HG02642 (cell line): ENCODE data around the gene MAGI1.
"Not testable (repeated sequence)": the region's sequence is repeated elsewhere in the genome, so short reads cannot be mapped to it uniquely, and the experiment has no call there.

ENCODE experiments used
- ATAC-seq: cut with Tn5 transposase; IDR thresholded peaks from one replicate; pipeline ENCODE4 v1.9.1; 2021; ENCODE audit warnings: mild to moderate bottlenecking; ENCODE audit not compliant: unreplicated experiment, poor library complexity

The MAGI1 gene

DNA sequence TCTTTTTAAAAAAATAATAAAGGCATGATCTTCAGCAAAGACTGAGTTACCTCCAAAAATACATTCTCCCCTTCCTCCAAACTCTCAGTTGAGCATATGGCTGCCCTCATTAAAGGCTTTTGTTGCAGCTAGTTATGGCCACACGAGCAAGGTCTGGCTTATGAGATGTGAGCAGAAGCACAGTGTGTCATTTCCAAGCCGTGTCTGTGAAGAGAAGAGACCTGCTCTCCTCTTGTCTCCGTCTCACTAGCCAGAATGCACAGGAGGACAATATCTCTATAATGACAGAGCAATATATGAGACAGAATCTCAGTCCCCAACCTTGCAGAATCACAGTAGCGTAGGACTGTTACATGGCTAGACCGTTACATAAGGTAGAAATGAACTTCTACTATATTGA is 152.3 kb downstream of the MAGI1 start:
- no peak for ATAC-seq

DNA sequence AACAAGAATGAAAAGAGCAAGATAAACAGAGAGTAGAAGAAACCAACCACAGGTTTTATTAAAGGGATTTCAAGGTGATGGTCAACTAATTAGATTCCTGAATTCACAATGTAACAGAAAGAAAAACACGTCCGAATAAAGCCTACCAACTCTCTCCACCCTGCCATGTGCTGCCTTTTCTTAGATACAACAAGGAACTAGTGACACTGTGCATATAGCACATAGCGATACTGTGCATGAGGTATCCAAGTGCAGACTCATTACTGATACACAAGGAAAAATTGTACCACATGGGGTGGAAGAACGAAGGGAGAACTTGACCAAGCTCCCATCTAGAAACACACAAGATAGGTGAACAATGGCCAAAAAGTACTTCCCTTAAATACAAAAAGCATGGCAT is 154.6 kb downstream of the MAGI1 start:
- ATAC-seq, result no peak

DNA sequence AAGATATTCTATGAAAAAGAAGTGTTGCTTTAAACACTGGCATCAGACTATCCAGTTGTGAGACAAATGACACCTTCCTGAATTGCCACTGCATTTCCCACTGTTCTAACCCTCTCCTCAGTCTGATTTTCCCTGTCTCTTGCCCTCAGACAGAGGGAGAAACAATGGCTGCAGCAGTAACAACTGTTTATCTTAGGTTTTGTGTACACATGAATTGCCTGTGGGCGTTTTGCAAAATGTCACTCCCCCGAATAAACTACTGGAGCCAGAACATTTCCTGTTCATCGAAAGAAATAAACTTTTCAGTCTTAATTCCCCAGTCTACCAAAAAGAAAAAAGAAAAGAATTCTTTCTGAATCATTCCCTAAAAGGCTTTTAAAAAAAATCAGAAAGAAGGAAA is 155.1 kb downstream of the MAGI1 start:
- ATAC-seq, result no peak

DNA sequence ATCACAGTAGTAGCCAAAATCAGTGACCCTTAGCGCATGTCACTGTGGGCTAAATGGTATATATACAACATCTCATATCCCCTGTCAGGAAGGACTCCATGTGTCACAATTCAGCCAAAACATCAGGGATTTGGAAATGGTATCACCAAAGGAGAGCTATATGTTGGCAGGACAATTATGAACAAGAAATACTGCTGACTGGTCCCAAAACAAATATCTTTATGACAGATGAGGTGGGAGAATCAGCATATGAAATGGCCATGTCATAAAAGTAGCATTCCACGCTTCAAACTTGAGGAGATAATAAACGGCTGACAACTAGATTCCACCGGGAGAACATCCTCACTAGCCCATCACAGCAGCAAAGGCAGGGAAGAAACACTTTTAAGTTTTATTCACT is 158.4 kb downstream of the MAGI1 start:
- no peak for ATAC-seq

DNA sequence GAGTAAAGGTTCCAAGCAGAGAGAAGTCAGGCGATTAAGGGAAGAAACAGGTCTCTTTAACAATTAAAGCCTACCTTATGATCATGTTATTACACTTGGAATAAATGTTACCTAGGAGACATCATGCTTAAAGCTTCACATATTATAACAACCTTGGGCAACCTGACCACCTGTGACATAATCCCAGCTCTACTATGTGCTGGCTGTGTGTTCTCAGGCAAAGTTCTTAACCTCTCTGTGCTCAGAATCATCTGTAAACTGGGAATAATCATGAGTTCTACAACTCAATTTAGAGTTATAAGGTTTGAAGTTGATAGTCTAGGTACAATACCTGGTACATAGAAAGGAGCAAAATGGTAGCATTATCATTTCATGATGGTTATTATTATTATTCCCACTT is 159.3 kb downstream of the MAGI1 start:
- no peak for ATAC-seq

DNA sequence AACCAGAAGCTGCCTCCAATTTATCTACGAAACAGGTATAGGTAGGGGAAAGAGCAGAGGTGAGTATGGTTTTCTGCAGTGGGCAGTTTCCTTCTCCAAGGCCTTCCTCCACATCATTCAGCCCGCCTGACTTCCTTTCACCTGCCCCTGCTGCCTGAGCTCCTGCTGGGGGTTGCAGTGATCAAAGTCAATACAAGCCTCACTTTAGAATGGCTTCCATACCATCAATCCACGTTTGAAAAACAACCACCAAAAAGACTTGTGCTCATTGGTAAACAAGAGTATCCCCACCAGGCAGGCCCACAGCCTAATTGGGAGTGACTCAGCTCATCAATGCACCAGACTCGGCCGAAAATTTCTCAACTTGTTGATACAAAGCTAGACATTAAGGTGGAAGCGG is 159.9 kb downstream of the MAGI1 start:
- no peak for ATAC-seq

DNA sequence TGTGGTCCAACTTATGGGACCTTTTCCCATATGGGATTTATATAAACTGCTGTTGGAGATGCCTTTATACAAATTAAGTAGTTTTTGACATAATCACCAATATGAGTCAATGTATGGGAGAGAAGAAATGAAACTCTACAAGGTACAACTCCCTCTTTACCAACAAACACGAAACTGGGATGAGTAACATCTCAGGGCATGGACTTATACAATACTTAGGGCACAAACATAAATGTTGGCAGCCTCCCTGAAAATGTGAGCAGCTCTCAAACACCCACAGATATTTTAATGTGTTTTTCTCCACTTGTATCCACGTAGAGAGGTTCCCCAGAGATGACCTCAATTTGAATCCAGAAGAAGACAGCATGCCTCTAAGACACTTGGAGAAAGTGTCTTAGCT is 161.6 kb downstream of the MAGI1 start:
- ATAC-seq, result no peak

DNA sequence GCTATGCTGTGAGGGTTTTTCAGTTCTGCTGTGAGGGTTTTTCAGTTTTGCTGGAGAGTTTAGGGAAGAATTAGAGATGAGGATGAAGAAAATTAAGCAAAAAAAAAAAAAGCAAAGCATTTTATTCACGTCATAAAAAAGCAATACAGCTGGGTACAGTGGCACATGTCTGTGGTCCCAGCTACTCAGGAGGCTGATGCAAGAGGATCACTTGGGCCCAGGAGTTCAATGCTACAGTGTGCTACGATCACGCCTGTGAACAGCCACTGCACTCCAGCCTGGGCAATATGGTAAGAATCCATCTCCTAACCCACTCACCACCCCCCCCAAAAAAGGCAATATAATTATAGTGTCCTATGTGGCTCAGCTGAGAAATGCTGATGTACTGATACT is 162.7 kb downstream of the MAGI1 start:
- ATAC-seq, result no peak

DNA sequence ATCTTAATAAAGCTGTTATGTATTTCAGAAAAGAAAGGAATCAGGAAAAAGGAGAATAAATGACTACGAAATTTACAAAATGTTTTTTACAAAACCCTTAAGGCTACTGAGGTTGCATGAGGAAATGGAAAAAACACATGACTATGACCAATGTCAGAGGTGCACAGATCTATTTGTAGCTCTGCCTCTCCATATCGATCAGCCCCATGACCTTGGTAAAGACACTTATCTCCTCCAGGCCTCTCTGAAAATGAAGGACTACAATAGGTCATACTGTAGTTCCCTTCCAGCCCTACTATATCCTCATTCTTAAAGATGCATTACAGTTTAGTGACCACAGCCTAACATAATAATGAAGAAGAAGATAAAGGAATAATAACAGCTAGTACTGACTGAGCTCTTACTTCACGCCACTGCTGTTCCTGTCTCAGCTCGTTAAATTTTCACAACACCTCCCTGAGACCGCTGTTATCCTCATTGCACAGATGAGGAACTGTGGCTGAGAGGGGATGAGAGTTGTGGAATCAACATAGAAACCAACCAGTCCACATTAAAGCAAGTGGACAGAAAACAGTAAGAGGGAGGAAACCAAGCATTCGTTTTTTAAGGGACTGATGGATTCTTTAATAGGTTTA is 163.2 kb downstream of the MAGI1 start:
- ATAC-seq, result no peak

DNA sequence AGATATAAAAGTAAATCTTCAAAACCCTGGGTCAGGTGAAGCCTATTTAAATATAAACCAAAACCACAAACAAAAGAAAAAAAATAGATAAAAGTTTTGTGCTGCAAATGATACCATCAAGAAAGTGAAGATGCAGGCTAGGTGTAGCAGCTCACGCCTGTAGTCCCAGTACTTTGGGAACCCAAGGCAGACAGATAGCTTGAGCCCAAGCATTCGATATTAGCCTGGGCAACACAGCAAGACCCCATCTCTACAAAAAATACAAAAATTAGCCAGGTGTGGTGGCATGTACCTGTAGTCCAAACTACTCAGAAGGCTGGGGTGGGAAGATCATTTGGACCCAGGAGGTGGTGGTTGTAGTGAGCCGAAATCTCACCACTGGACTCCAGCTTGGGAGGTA is 164.8 kb downstream of the MAGI1 start:
- no peak for ATAC-seq

DNA sequence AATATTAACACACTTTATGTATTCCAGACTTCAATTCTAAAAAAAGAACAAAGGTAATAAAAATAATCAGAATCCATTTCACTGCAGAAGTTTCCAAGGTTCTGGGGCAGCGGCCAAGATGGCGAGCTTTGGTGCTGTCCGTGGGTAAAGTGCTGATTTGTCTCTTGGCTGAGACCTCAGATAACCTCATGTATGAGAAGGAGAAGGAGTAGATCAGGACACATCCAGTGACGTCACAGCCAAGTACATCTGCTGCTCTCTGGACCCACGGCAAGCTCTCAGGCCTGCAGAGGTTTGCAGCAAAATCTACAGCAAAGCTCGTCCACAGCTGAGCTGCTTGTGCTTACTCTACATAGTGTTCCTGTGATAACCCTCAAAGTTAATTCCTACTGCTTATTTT is 165.7 kb downstream of the MAGI1 start:
- ATAC-seq, result no peak

DNA sequence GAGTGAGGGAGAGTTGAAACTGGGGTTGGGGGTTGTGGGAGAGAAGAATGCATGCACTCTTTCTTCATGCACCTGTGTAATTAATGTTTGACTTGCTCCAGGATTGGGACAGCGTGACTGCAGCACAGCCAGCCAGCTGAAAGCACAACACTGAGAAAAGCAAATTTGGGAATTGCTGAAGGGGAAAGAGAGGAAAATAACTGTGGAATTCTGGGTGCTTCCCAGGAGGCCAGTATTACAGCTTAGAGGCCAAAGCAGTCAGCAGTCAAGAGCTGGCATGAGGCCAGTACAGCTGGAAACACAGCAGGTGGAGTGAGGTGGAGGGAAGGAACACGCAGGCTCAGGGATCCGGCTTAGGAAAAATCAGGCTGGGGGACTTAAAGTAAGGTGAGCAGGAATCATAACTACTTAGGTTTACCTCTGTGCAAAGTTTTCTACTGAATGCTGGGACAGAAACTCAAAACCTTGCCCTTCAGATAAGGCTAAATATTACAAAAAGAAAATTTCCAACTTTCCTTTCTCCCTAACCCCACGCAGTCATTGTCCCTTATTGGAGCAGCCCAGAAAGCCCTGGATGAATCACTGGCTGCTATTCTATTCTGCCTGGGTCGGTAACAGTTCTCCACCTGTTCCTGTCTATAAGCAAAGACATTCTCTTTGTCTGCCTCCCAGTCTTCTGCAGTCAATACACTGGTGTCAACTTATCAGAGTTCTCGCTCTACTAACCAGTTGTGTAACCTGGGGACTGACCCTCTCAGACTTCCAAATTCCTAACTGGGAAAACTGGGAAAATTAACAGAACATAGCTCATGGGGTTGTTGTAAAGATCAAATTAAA is 167.2 kb downstream of the MAGI1 start:
- no peak for ATAC-seq

DNA sequence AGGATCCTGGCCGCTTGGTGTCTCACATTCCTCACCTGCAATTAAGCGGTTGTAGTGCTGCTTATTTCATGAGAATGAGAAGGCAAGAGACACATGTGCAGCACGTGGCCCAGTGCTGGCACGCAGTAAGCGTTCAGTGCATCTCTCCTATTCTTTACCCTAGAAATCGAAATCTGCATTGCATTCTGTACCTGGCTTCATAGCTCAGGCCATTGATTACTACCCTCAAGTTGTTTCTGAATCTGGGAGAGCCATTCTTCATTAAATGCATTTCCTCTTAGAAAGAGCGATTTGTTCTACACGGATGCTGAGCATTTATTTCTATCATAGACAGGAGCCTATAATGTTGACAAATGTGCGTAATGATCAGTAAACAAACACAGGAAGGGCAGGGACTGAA is 168.9 kb downstream of the MAGI1 start:
- ATAC-seq, result no peak

DNA sequence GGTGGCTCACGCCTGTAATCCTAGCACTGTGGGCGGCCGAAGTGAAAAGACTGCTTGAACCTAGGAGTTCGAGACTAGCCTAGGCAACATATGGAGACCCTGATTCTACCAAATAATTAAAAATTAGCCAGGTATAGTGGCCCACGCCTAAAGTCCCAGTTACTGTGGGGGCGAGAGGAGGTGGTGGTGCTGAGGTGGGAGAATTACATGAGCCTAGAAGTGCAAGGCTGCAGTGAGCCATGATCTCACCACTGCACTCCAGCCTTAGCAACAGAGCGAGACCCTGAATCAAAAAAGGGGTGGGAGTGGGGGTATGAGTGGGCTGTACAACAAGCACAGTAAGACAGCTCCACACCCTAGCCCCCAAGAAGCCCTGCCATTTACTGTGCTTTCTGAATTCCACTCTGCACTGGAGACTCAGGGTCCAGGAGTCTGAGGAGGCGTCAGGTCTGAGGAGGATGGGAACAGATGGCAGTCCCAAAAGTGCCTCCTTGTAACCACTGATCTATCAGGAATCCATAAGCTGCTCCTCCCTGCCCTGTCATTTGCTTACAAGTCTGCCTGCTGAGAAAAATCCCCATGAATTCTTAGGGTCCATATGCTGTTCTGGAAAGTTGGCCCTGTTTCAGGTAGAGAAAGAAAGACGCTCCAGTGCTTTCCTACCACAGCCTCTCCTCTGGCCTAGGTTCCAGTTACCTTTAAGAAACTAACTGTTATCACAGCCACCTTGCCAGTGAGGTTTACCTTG is 171.1 kb downstream of the MAGI1 start:
- no peak for ATAC-seq

DNA sequence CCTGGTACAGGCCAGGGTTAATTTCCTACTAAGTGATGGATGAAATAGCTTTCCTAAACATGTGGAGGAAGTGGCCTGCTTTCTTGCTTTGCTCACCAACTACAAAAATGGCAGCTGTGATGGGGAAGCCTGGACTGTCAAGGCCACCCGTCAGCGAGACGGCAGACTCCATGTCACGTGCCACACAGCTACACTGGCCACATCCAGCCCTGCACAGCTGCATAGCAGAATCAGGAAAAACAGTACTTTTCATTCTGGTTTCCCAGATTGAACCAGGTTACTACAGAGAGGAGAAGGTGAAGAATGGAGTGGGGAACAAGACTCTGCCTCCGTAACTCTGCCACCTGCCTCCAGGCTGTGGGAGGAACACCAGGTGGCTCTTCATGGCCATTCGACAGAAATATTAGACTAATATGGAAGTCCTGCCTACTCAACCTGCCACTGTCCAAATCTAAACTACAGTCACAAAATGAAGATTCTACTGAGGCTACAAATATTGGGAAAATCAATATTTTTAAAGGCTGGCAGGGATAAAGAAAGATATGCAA is 174.3 kb downstream of the MAGI1 start:
- ATAC-seq, result no peak

DNA sequence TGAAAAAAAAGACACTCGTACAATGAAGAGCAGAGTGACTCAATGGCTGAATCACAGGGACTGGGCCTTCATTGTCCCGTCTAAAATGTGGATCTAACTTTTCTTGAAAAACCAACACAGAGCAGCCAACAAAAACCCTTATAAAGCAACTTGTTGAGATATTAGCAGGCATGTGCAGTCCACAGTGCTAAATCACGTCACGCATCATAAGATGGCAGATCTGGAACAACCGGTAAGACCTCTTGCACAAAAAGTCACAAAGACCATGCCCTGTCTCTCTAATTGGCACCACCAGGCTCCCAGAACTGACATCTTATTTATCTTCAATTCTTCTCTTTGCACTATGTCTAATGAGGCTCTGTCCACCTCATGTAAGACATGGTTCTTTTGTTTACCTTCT is 177.0 kb downstream of the MAGI1 start:
- ATAC-seq, result no peak

DNA sequence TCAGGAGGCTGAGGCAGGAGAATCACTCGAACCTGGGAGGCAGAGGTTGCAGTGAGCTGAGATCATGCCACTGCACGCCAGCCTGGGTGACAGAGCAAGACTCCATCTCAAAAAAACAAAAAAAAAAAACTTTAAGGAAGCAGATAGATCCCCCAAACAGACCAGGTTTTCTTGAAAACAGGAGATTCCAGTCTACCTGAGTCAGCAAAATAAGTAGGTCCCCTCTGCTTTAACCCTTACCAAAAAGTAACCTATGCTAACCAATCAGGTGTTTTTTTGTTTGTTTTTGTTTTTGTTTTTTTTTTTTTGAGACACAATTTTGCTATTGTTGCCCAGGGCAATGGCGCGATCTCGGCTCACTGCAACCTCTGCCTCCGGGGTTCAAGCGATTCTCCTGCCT is 179.1 kb downstream of the MAGI1 start:
- not testable (repeated sequence) for ATAC-seq

DNA sequence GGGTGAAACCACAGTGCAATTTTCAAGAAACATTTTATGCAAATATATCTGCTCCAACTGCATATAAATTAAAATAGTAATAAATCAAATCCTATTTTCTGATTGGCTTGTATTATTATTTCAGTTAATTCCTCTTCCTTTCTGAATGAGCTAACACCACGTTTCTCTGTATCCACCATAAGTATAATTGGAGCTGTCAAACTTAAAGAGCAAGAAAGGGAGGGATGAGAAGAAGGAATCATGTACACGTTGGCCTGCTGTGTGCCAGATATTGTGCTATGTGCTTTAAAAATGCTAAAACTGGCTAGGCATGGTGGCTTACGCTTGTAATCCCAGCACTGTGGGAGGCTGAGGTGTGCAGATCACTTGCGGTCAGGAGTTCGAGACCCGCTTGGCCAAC is 180.0 kb downstream of the MAGI1 start:
- no peak for ATAC-seq

DNA sequence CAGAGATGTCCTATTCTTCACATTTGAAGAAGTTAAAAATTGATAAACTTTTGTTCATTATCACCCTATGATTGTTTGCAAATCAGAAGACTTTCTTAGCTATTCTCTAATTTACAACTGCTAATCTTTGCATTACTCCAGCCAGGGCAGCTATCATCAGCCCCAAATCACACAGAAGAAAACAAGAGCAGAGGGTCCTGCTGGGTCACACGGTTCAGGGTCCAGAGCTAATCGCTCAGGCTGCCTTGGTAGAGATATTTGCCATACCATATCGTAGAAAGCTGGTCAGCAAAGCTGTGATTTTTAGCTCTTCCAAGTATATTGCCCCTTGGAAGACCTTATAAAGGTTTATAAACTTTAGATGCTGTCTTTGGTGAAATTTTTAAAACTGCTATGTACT is 181.4 kb downstream of the MAGI1 start:
- no peak for ATAC-seq

DNA sequence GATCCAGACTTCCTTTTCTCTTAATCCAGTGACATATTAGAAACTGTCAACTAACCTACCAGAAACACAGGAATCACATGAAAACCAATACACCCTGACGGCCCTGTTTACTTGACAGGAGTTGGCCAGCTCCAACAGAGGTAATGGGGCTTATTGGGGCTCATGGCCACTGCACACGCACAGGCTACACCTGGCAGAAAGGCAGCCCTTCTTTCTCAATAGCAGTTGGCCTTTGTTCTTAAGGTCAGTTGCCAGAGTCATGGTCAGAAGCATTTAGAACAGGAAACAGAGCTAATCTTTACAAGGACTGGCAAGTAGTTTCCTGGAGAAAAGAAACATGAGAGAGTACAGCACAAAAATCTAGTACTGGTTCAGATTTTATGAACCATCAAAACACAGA is 181.8 kb downstream of the MAGI1 start:
- no peak for ATAC-seq
